GM19239 (cell line): Measurements from ENCODE around the gene MAX.
"Not testable (repeated sequence)": the region's sequence is repeated elsewhere in the genome, so short reads cannot be mapped to it uniquely, and the experiment has no call there.

Experiments
- DNase-seq: peaks from one replicate; pipeline ENCODE4 v3.0.0; 2011; ENCODE audit warnings: low spot score; ENCODE audit not compliant: insufficient read length
- FAIRE-seq: peaks from 2 replicates; lab custom pipeline; 2011; peaks lifted over from hg19 to GRCh38; lab: Jason Lieb, UNC

The MAX gene

DNA sequence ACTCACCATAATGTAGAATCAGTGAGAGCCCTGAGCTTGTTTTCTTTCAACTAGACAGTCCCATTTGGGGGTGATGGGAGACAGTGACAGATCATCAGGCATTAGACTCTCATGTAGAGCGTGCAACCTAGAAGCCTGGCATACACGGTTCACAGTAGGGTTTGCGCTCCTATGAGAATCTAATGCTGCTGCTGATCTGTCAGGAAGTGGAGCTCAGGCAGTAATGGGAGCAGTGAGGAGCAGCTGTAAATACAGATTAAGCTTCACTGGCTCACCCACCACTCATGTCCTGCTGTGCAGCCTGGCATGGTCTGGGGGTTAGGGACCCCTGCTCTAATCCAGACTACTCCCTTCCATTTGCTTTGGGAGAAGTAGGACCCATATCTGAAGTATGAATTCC lies 60.0 kb downstream of the MAX start:
- DNase-seq (no peak), FAIRE-seq (no peak)

DNA sequence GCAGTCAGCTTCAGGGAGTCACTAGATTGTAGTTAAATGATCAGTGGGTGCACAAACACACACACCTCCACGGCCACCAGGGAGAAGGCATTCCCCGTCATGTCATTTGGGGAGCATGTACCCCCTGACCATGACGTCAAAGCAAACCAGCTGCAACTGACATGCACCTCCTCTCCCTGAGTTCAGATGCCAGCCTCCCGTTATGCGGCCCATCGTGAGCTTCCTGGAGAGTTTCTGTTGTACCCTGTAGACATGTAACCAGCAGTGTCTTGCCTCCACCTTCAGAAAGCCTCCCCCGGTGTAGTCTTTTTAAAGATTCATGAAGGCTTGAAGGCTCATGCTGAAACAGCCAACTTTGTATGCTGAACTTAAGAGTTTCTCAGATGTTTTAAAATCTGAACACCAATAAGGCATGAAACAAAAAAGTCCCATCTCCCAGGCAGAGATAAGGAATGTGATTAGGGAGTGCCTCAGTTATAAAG lies 60.8 kb downstream of the MAX start:
- no peak for DNase-seq
- no peak for FAIRE-seq

DNA sequence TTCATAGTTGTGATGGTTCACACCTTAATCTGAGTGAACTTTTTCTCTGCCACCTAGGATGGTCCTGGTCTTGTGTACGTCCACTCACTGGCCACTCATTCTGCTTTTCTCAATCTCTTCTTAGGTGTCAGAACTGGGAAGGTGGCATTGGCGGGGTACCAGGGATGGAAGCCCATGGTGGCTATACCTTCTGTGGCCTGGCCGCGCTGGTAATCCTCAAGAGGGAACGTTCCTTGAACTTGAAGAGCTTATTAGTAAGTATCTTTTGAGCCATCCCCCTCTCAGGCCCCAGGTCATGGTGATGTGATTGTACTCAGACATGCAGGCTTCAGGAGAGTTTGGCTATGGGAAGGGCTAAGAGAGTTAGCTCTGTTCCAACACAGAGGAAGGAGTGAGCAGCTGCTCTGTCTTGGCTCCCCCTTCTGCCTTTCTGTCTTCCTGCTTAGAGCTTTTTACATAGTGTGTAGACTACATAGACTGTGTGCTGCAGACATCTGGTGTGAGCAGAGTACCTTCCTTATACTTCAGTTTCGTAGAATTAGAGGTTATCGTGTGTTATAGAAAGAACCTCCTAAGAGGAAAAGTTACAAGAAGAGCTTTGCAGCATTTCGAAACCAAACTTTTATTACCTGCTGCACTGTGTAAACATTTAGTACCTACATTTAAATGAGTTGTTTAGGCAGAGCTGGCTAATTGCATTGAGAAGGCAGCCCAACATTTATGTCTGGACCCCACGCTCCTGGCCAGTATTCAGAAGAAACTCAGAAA lies 61.5 kb downstream of the MAX start:
- no peak for FAIRE-seq
- DNase-seq = no peak

DNA sequence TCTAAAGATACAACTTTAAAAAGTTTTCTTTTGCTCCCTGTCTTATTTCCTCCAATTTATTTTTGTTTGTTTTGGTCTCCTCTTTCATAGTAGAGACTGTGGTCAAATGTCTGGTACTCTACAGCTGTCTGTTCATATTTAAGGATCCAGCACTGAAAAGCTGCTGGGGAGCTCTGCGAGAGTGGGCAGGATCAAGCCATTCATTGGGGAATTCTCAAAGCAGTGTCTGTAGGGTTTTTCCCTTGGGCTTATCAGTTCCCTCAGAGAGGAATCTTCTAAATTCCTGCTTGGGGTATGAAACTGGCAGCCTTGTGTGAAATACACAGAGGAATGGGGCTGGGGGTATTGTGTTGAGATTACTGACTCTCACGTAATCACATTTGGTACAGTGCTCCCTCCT lies 63.4 kb downstream of the MAX start:
- DNase-seq (no peak), FAIRE-seq (no peak)

DNA sequence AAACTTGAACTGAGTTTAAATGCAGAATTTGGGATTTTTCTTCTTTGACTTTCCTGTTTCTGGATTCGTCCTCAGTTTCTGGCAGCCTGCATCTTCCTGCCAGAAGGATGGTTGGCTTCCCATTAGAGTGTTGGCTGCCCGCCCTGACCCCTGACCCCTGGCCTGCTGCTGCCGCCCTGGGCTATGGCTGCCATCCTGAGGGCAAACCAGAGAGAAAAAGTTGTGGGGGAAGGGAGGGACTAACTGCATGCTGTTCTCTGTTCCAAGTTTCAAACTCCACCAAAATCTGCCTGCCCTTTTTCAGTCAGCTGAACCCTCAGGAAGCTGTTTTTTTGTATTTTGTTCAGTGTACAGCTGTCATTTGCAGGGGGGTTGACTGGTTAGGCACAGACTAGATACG lies 67.3 kb downstream of the MAX start:
- no peak for FAIRE-seq
- DNase-seq = no peak

DNA sequence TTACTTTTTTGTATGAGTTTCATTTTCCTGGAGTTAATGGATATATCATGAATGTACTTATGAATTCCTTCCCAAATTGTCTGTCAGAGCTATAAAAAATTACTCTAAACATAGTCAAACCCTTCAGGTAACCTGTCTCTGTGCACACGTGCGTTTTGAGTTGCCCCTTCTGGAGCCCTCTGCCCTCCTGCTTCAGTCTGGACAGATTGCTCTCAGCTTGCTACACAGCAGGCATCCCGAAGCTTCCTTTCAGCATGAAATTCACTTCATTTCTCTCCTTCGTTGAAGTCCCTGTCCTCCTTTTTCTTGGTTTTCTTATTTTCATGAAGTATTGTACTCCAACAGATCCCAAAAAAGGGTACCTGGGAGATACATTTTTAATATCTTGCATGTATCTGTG lies 68.3 kb downstream of the MAX start:
- no peak for DNase-seq
- no peak for FAIRE-seq

DNA sequence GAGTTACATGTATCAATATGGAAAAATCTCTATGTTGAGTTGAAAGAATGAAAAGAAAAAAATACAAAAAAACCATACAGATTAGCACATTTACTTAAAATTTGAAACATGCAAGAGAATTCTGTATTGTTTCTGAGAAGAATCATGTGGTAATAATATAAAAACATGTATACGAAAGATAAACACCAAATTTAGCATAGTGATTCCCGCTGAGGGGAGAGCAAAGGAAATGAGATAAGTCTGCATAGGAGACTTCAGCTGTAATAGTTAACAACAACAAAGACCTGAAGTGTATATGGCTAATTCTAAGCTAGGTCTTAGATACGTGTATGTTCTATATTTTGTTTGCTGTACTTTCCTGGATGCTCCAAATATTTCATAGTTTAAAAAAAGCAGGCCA lies 69.1 kb downstream of the MAX start:
- FAIRE-seq (no peak), DNase-seq (no peak)

DNA sequence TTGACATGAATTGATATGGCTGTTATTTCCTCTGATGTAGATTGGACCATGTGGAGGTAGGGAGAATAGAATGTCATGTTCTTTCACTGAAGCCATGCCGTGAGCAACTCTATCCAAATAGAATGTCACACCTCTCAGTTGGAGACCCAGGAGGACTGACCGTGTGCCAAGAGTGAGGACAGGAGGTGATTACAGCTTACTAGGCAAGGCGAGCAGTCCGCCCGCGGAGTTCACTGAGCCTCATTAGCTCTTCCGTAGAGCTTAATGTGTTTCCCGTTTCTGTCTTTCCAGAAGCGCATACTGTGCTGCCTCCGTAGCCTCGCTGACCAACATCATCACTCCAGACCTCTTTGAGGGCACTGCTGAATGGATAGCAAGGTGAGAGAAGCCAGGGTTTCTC lies 70.0 kb downstream of the MAX start:
- FAIRE-seq (no peak), DNase-seq (no peak)

DNA sequence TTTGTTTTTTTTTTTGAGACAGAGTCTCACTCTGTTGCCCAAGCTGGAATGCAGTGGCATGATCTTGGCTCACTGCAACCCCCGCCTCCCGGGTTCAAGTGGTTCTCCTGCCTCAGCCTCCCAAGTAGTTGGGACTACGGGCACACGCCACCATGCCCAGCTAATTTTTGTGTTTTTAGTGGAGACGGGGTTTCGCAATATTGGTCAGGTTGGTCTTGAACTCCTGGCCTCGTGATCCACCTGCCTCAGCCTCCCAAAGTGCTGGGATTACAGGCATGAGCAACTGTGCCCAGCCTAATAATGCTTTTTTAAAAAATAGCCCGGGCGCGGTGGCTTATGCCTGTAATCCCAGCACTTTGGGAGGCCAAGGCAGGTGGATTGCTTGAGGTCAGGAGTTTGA lies 71.0 kb downstream of the MAX start:
- not testable (repeated sequence) for DNase-seq, FAIRE-seq

DNA sequence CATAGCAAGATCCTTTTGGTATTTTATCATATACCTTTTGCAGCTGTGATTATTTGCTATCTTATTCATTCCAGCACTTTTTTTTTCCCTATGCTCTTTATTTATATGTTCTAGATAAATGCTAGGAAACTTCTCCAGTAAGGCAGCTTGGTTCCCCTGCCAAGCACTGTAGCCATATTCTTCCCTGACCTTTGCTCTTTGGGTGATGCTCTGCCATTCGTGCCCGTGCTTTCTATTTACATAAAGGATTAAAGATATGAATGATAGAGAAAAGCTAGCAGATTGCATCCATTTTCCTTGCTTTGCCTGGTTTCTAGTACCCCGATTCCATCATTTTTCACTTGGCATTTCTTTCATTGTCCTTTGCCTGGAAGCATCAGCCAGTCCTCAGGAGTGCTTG lies 73.4 kb downstream of the MAX start:
- no peak for FAIRE-seq
- no peak for DNase-seq

DNA sequence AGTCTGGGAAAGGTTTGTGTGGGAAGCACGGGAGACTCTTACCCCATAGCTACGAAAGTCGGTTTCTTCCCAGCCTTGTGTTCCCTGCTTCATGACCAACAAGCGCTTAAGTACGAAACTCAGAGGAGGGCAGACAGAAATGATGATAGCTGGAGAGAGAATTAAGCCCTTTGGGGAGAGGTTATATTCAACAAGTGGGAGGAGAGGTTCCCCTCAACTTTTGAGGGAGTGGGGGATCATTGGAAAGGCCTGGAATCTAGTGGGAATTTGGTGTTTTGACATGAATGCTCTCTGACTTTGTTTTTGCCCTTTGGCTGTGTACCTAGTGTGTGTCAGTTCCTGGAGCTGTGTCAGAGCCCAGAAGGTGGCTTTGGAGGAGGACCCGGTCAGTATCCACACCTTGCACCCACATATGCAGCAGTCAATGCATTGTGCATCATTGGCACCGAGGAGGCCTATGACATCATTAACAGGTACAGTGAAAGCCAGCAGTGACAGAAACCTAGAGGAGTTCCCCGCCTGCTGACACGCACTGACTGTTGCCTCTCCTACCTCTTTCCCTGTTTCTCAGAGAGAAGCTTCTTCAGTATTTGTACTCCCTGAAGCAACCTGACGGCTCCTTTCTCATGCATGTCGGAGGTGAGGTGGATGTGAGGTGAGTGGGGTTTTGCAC lies 75.1 kb downstream of the MAX start:
- DNase-seq = no peak
- no peak for FAIRE-seq

DNA sequence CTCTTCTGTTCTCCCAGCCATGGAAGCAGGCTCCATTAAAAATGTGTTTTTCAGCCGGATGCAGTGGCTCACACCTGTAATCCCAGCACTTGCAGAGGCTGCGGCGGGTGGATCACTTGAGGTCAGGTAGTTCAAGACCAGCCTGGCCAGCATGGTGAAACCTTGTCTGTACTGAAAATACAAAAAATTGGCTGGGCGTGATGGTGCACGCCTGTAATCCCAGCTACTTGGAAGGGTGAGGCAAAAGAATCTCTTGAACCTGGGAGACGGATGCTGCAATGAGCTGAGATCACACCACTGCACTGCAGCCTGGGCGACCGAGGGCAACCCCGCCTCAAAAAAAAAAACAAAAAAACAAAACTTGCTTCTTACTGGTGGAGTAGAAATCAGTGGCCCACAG lies 75.8 kb downstream of the MAX start:
- FAIRE-seq (no peak), DNase-seq (no peak)

DNA sequence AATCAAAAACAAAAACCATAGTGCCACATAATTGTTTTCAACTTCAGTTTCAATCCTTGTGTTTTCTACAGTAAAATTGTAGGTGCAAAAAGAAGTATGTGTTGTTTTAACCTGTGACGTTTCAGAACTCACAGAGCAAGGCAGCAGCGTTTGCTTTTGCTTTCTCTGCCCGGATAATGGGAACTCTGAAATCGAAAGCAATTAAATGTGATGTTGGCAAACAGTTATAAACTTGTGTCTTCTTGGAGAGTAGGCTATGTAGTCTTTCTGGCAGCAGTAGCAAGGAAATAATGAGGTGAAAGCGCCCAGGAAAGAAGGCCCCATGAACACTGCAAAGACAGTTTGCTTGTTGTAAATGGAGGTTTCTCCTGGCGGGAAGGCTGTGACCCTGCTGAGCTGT lies 76.5 kb downstream of the MAX start:
- DNase-seq = no peak
- no peak for FAIRE-seq
